ENCODE results near the gene TFF2. TPM values are rescaled to one million over a fixed set of nuclear protein-coding genes. Genes with fewer than 3 reads are reported as not detected.

The TFF2 gene
- polyA plus RNA-seq, 1 donor (not counting 4 experiments of a cell fraction or from before 2014, with no cell fraction given): not detected

DNA sequence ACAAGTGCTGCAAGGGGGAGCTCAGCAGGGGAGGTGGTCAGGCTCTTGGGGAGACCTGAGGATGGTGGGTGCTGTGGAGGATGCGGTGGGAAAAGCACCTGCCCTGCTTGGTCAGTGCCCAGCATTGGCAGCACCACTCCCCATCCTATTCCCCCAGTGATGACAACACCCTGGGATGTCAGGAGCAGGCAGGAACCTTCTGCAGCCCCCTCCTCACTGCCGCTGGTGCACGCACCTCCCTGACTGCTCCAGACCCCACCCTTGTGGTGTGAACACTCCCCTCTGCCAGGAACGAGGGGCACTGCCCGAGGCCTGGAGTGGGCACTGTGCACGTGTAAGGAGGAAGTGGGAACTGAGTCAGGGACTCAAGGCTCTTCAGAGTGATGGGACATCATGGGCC is 32.5 kb upstream of the TFF2 start:
- DNase-seq (ENCODE audit: low read depth, low spot score) (no peak), FAIRE-seq (no peak)
- no peak overlapping the region for H3K4me3 ChIP-seq (ENCODE audit: control insufficient read depth in 2 of 3, extremely low read depth in 1 of 3, insufficient read depth in 2 of 3, low read depth in 1 of 3, low read length in 3 of 3)
- H3K27me3 ChIP-seq (ENCODE audit: control insufficient read depth, extremely low read depth, insufficient read depth, low read length): no peaks in the 10 kb centered on the region
- H3K4me1 ChIP-seq (ENCODE audit: control insufficient read depth, extremely low read depth, insufficient read depth, low read length): no peaks in the 10 kb centered on the region
- H3K9me1 ChIP-seq (ENCODE audit: control insufficient read depth, extremely low read depth, insufficient read depth, low read length): no peaks in the 10 kb centered on the region
- no peaks in the 10 kb centered on the region for H3K79me2 ChIP-seq (ENCODE audit: control insufficient read depth, insufficient read depth, low read length)
- TF ChIP-seq, protein P1, sequence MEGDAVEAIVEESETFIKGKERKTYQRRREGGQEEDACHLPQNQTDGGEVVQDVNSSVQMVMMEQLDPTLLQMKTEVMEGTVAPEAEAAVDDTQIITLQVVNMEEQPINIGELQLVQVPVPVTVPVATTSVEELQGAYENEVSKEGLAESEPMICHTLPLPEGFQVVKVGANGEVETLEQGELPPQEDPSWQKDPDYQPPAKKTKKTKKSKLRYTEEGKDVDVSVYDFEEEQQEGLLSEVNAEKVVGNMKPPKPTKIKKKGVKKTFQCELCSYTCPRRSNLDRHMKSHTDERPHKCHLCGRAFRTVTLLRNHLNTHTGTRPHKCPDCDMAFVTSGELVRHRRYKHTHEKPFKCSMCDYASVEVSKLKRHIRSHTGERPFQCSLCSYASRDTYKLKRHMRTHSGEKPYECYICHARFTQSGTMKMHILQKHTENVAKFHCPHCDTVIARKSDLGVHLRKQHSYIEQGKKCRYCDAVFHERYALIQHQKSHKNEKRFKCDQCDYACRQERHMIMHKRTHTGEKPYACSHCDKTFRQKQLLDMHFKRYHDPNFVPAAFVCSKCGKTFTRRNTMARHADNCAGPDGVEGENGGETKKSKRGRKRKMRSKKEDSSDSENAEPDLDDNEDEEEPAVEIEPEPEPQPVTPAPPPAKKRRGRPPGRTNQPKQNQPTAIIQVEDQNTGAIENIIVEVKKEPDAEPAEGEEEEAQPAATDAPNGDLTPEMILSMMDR (optimal IDR thresholded peaks at IDR 0.05 in 1 of 3, IDR thresholded peaks at IDR 0.05 in 1 of 3, conservative IDR thresholded peaks at IDR 0.05 in 1 of 3; ENCODE audit: extremely low read depth in 1 of 3, insufficient read depth in 2 of 3, low read length in 3 of 3): no peak
- TF ChIP-seq EZH2 (IDR thresholded peaks at IDR 0.05; ENCODE audit: low read length): no peak
- H3K9me3 ChIP-seq (ENCODE audit: control insufficient read depth, low read depth, low read length): no peaks in the 10 kb centered on the region
- no peak overlapping the region for H3K4me2 ChIP-seq (ENCODE audit: control insufficient read depth, extremely low read depth, insufficient read depth, low read depth, low read length)
- no peak overlapping the region for H3K9ac ChIP-seq (ENCODE audit: control insufficient read depth, extremely low read depth, insufficient read depth, low read length)
- no peaks in the 10 kb centered on the region for H4K20me1 ChIP-seq (ENCODE audit: control insufficient read depth, extremely low read depth, insufficient read depth, low read length)
- H2AFZ ChIP-seq (ENCODE audit: control insufficient read depth, low read length): no peak overlapping the region
- no peaks in the 10 kb centered on the region for H3K36me3 ChIP-seq (ENCODE audit: control insufficient read depth in 2 of 2, extremely low read depth in 1 of 2, insufficient read depth in 2 of 2, low read length in 2 of 2)
- no peak overlapping the region for H3K27ac ChIP-seq (ENCODE audit: control insufficient read depth, insufficient read depth, low read length)
- dilution Hi-C loops (cut with MboI; ENCODE audit: extremely low pct_ligation_motif_present, low sequenced_read_pairs): no loop called here

DNA sequence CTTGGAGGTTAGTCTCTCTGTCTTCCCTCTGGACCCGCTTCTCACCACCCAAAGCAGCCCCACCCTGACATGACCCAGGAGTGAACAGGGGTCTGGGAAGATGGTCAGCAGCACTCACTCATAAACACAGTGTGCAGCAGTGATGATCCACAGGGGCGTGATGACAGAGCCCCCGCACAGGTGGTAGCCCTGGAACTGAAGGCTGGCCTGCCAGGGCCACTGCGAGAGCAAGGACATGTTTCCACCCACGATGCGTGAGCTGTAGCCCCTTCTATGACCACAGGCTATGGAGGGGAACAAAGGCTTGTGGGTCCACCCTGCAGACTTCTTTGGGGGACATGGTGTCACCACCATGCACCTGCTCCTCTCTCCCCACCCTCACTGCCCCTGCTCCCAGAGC is 32.1 kb upstream of the TFF2 start:
- H3K4me1 ChIP-seq (ENCODE audit: control insufficient read depth, extremely low read depth, insufficient read depth, low read length): no peaks in the 10 kb centered on the region
- no peaks in the 10 kb centered on the region for H3K79me2 ChIP-seq (ENCODE audit: control insufficient read depth, insufficient read depth, low read length)
- no peaks in the 10 kb centered on the region for H3K9me1 ChIP-seq (ENCODE audit: control insufficient read depth, extremely low read depth, insufficient read depth, low read length)
- no peak overlapping the region for H3K4me3 ChIP-seq (ENCODE audit: control insufficient read depth in 2 of 3, extremely low read depth in 1 of 3, insufficient read depth in 2 of 3, low read depth in 1 of 3, low read length in 3 of 3)
- H3K9me3 ChIP-seq (ENCODE audit: control insufficient read depth, low read depth, low read length): no peaks in the 10 kb centered on the region
- H2AFZ ChIP-seq (ENCODE audit: control insufficient read depth, low read length): no peak overlapping the region
- TF ChIP-seq EZH2 (IDR thresholded peaks at IDR 0.05; ENCODE audit: low read length): no peak
- TF ChIP-seq, protein P1 (optimal IDR thresholded peaks at IDR 0.05 in 1 of 3, IDR thresholded peaks at IDR 0.05 in 1 of 3, conservative IDR thresholded peaks at IDR 0.05 in 1 of 3; ENCODE audit: extremely low read depth in 1 of 3, insufficient read depth in 2 of 3, low read length in 3 of 3): no peak
- no peaks in the 10 kb centered on the region for H3K36me3 ChIP-seq (ENCODE audit: control insufficient read depth in 2 of 2, extremely low read depth in 1 of 2, insufficient read depth in 2 of 2, low read length in 2 of 2)
- H4K20me1 ChIP-seq (ENCODE audit: control insufficient read depth, extremely low read depth, insufficient read depth, low read length): no peaks in the 10 kb centered on the region
- H3K27me3 ChIP-seq (ENCODE audit: control insufficient read depth, extremely low read depth, insufficient read depth, low read length): no peaks in the 10 kb centered on the region
- H3K9ac ChIP-seq (ENCODE audit: control insufficient read depth, extremely low read depth, insufficient read depth, low read length): no peak overlapping the region
- dilution Hi-C loops (cut with MboI; ENCODE audit: extremely low pct_ligation_motif_present, low sequenced_read_pairs): no loop called here
- no peak overlapping the region for H3K27ac ChIP-seq (ENCODE audit: control insufficient read depth, insufficient read depth, low read length)
- DNase-seq (ENCODE audit: low read depth, low spot score): no peak
- no peak overlapping the region for H3K4me2 ChIP-seq (ENCODE audit: control insufficient read depth, extremely low read depth, insufficient read depth, low read depth, low read length)
- no peak for FAIRE-seq

All from keratinocyte (primary cell).